Heart left ventricle (tissue), 16 donors: ENCODE measurements around the gene HSD3B2. TPM values are rescaled to one million over a fixed set of nuclear protein-coding genes. Genes with fewer than 3 reads are reported as not detected.

ENCODE experiments used
- ATAC-seq, 4 donors: fragments of 200-7000 bp; cut with Tn5 transposase; one replicate each; pipeline ENCODE4 v1.9.1; 2020 to 2022; ENCODE audit warnings: moderate library complexity in 4 of 4, mild to moderate bottlenecking in 3 of 4, moderate number of reproducible peaks in 1 of 4
- DNase-seq, 5 donors: peaks; one replicate each; pipeline ENCODE4 v3.0.0-alpha.2; 2020
- H3K27ac ChIP-seq, 12 donors: fragments of 200-600 bp; sonication (generic) in 4 of 12; one replicate each; pipeline versions ENCODE4 v1.5.0 to v1.8.0; 2016 to 2022; ENCODE audit warnings: mild to moderate bottlenecking in 2 of 12
- H3K27me3 ChIP-seq, 9 donors: fragments of 200-600 bp; sonication (generic) in 2 of 9; one replicate each; pipeline versions ENCODE4 v1.5.1 to v1.8.0; 2016 to 2022; ENCODE audit warnings: mild to moderate bottlenecking in 3 of 9
- H3K36me3 ChIP-seq, 9 donors: fragments of 200-600 bp; sonication (generic) in 2 of 9; one replicate each; pipeline versions ENCODE4 v1.5.0 to v1.8.0; 2018 to 2022; ENCODE audit warnings: mild to moderate bottlenecking in 2 of 9
- H3K4me1 ChIP-seq, 12 donors: fragments of 200-600 bp; sonication (generic) in 4 of 12; one replicate each; pipeline versions ENCODE4 v1.5.0 to v1.8.0; 2016 to 2022; ENCODE audit warnings: mild to moderate bottlenecking in 3 of 12
- H3K4me3 ChIP-seq, 12 donors: fragments of 200-600 bp; sonication (generic) in 4 of 12; one replicate each; pipeline versions ENCODE4 v1.5.0 to v1.8.0; 2017 to 2022; ENCODE audit warnings: mild to moderate bottlenecking in 9 of 12, moderate library complexity in 4 of 12
- H3K9me3 ChIP-seq, 12 donors: fragments of 200-600 bp; sonication (generic) in 4 of 12; one replicate each; pipeline versions ENCODE4 v1.5.0 to v1.8.0; 2016 to 2022; ENCODE audit warnings: mild to moderate bottlenecking in 1 of 12
- CTCF ChIP-seq, 12 donors: fragments of 200-600 bp; sonication (generic) in 4 of 12; IDR thresholded peaks; one replicate each; pipeline versions ENCODE4 v1.5.0 to v1.8.0; 2018 to 2022; ENCODE audit warnings: antibody characterized with exemption in 12 of 12, mild to moderate bottlenecking in 5 of 12
- POLR2A ChIP-seq, 2 donors: fragments of 450-650 bp; IDR thresholded peaks; one replicate each; pipeline ENCODE4 v1.6.1; 2017; ENCODE audit warnings: antibody characterized with exemption in 2 of 2, mild to moderate bottlenecking in 2 of 2, moderate library complexity in 2 of 2
- WGBS, 4 donors: extraction: QIAGEN DNeasy Blood & Tissue Kit in 2 of 4; methylation state at CpG; one replicate each; pipeline versions ENCODE4 v1.1.5 to v1.1.7; 2013 to 2018; 5-methylcytosine and 5-hydroxymethylcytosine counted together
- intact Hi-C, 10 donors: fragments of 100-400 bp; cut with DNase I; formaldehyde crosslinking; loops; one replicate each; pipeline versions ENCODE4 v1.11.1 to v1.14.2; 2022
- polyA plus RNA-seq, 2 donors: library from polyadenylated mRNA; stranded (reverse); fragments of 200-250 nt; gene quantifications; one replicate each; pipeline ENCODE4 v1.2.3, GENCODE V29; 2013
- total RNA-seq, 9 donors: library from RNA; depleted of rRNA in 2 of 9; stranded (reverse); fragments of >200 nt in 2 of 9; fragmentation: NEBNext Ultra II Directional in 3 of 9; extraction: Animal tissue kit (Norgen Biotek cat#: 25700) in 3 of 9; gene quantifications; one replicate each; pipeline versions ENCODE4 v1.1.0 to v1.2.4, GENCODE V29; 2016 to 2023
- donor health status: ischemic (EF 13 %, LVEDD 7.1; RV severe dilation, severe dysfunction).
- donor health status: healthy with polysubstance abuse.
- donor health status: DM: no; HTN: yes; CAD: no.
- donor health status: DM: no; HTN: no; CAD: no.
- donor health status: ischemic (EF 25% LVEDD 6.9; RV normal size, moderate dysfunction).
- donor health status: ischemic (EF 25% LVEDD 5.7; RV mildly dilated, moderate dysfunction).
- donor health status: healthy.
- donor health status: DM: yes; HTN: yes; CAD: no.
- donor health status: ischemic (EF 35%, LVEDD 5.7; RV mildly dilated, moderate dysfunction).
- donor health status: nonischemic (EF 11% LVEDD 7.7; RV severe dilation, severe dysfunction).
- donor health status: DM: yes; HTN: yes; CAD: no.
- donor health status: PGD.
- donor health status: ischemic (EF 29% LVEDD 5.4; RV normal size, mild dysfunction).
- donor health status: nonischemic (EF 23%, LVEDD 6.1; RV moderate dilation, normal function).

HSD3B2 gene
- total and polyA plus RNA-seq, 11 donors = not detected

DNA sequence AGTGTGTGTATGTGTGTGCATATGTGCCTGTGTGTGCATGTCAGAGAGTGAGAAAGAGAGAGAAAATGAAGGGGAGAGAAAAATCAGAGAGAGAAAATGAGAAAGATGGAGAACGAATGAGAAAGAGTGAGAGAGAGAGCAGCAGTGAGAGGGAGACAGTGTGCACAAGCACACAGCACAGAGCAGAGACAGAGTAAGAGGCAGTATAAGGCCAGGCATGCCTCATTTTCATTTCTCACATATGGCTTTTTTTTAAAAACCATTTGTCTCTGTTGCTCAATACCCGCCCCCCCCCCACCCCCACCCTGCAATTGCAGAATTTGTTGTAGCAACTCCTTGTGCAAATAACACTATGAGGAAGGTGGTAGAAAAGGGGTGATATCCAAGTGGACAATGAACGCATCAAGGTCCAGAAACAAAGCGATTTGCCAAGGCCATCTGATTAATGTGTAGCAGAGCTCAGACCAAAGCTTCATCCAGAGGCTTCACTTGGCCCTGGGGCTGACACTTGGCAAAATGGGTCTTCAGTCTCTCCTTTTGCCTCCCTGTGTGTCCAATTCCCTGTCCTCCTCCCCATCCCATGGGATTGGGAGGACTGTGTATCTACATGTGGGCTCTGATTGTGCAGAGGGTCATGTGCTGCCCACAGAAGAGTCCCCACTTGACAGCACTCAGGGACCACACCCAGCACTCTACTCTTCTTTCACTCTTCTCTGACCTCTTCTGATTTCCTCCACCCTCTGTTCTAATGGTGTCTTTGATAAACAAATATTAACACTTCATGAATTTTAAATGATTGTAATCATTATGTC lies 53.1 kb downstream of the HSD3B2 start:
- no peak overlapping the region for H3K4me3 ChIP-seq

DNA sequence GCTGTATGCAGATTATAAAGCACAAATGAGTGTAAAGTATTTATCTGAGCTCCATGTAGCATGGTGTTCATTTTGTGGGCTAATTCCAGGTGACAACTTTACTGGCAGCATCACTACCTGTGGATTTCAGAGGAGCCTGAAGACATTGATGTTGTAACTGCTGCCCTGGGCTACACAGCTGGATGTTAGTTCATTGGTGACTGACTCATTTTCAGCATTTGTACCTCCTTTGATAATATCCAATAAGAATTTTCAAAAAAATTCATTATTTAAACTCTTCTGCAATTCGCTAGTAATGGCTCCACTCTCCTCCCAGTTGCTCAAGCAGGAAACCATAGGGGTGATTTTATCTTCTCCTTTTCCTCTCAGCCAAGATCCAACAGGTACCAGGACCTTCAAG lies 54.8 kb downstream of the HSD3B2 start:
- Histone ChIP-seq H3K36me3 (no peaks in the 10 kb centered on the region), H3K27ac (no peak overlapping the region), H3K4me1 (no peaks in the 10 kb centered on the region), H3K27me3 (no peaks in the 10 kb centered on the region), H3K4me3 (no peak overlapping the region), H3K9me3 (no peaks in the 10 kb centered on the region)
- TF ChIP-seq CTCF (IDR thresholded peaks at IDR 0.05) (no peak), POLR2A (IDR thresholded peaks at IDR 0.05) (no peak)
- ATAC-seq = no peak
- intact Hi-C loops = loop anchor here in 1 of 10 donors (10.0 kb wide), 1 partner anchor 195 kb away; no protein-coding TSS in a partner anchor
- 63 to 78% (median 67%) methylated on average over 1 of the region's 1 CpG for WGBS, 4 donors
- DNase-seq = no peak

More for the DNA sequence above, 53.1 kb downstream of the HSD3B2 start:
- no peak for DNase-seq
- 62 to 75% (median 65%) methylated on average over 4 of the region's 4 CpGs for WGBS, 4 donors
- no peaks in the 10 kb centered on the region for H3K36me3 ChIP-seq
- no peak for ATAC-seq
- TF ChIP-seq CTCF (IDR thresholded peaks at IDR 0.05) (no peak), POLR2A (IDR thresholded peaks at IDR 0.05) (no peak)
- H3K9me3 ChIP-seq = no peaks in the 10 kb centered on the region
- H3K27me3 ChIP-seq = no peaks in the 10 kb centered on the region
- no peaks in the 10 kb centered on the region for H3K4me1 ChIP-seq
- H3K27ac ChIP-seq = no peak overlapping the region
- intact Hi-C loops = no loop called here

GRCh38 chr1:119470377-119470776 lies 55.4 kb downstream of the HSD3B2 start:
- ATAC-seq = no peak
- H3K9me3 ChIP-seq = no peaks in the 10 kb centered on the region
- intact Hi-C loops = loop anchor here in 1 of 10 donors (10.0 kb wide), 1 partner anchor 194 kb away; no protein-coding TSS in a partner anchor
- 85 to 91% (median 88%) methylated on average over 3 of the region's 3 CpGs for WGBS, 4 donors
- H3K27ac ChIP-seq = no peak overlapping the region
- no peaks in the 10 kb centered on the region for H3K27me3 ChIP-seq
- no peak for TF ChIP-seq CTCF (IDR thresholded peaks at IDR 0.05)
- no peaks in the 10 kb centered on the region for H3K36me3 ChIP-seq
- H3K4me3 ChIP-seq = no peak overlapping the region
- no peak for DNase-seq
- no peaks in the 10 kb centered on the region for H3K4me1 ChIP-seq

GRCh38 chr1:119470958-119471357 lies 56.0 kb downstream of the HSD3B2 start:
- Histone ChIP-seq H3K36me3 (no peaks in the 10 kb centered on the region), H3K9me3 (no peaks in the 10 kb centered on the region), H3K27ac (no peak overlapping the region), H3K4me1 (no peaks in the 10 kb centered on the region), H3K4me3 (no peak overlapping the region), H3K27me3 (no peaks in the 10 kb centered on the region)
- 84 to 94% (median 90%) methylated on average over 7 of the region's 7 CpGs for WGBS, 4 donors
- TF ChIP-seq CTCF (IDR thresholded peaks at IDR 0.05) (no peak), POLR2A (IDR thresholded peaks at IDR 0.05) (no peak)
- ATAC-seq (no peak), DNase-seq (no peak)
- intact Hi-C loops = loop anchor here in 1 of 10 donors (10.0 kb wide), 1 partner anchor 194 kb away; no protein-coding TSS in a partner anchor
